ENCODE measurements around the gene TAPBP.

DNA sequence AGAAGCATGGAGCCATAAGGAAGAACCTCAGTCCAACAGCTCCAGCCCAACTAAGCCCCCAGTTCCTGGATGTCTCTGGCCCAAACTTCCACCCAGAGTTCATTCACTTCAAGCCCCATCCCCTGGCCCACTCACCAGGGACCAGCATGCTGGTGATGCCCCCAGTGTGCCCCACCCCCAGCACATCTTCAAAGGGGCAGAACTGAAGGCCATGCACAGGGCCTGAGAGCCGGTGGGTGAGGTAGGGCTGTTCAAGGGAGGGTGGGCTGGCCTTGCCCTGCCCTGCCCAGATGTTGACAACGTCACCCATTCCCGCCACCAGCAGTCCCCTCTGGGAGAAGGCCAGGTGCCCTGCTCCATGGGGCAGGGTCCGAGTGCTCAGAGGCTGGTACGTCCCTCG is 33.3 kb downstream of the TAPBP start:
- TF ChIP-seq ZNF274 (IDR thresholded peaks at IDR 0.05; ENCODE audit: low read depth, low read length) (no peak), CTCF (IDR thresholded peaks at IDR 0.05 in 2 of 3, conservative IDR thresholded peaks at IDR 0.05 in 1 of 3; ENCODE audit: borderline replicate concordance in 1 of 3, insufficient read depth in 1 of 3, low read depth in 2 of 3, low read length in 2 of 3) (no peak), EZH2 (IDR thresholded peaks at IDR 0.05) (no peak), EGR1 (IDR thresholded peaks at IDR 0.05; ENCODE audit: low read depth) (no peak), POLR2AphosphoS5 (IDR thresholded peaks at IDR 0.05; ENCODE audit: low read depth, low read length) (no peak), REST (IDR thresholded peaks at IDR 0.05; ENCODE audit: low read depth) (no peak), CEBPB (IDR thresholded peaks at IDR 0.05; ENCODE audit: low read depth) (no peak), POLR2A (IDR thresholded peaks at IDR 0.05; ENCODE audit: borderline replicate concordance, extremely low read depth, insufficient read depth, insufficient read length) (no peak), RAD21 (IDR thresholded peaks at IDR 0.05; ENCODE audit: low read depth) (no peak), ZFX (IDR thresholded peaks at IDR 0.05) (no peak), MAX (IDR thresholded peaks at IDR 0.05) (no peak), JUND (IDR thresholded peaks at IDR 0.05) (no peak), FOSL1 (IDR thresholded peaks at IDR 0.05; ENCODE audit: low read depth) (no peak), SIN3A (IDR thresholded peaks at IDR 0.05; ENCODE audit: low read depth) (no peak)

All from HCT116 (cell line).